Heart left ventricle (tissue), 13 donors: ENCODE data around the gene NR1D1.

ENCODE experiments used
- POLR2A ChIP-seq, 2 donors: fragments of 450-650 bp; IDR thresholded peaks; one replicate each; pipeline ENCODE4 v1.6.1; 2017; ENCODE audit warnings: antibody characterized with exemption in 2 of 2, mild to moderate bottlenecking in 2 of 2, moderate library complexity in 2 of 2
- TF ChIP-seq, protein P1 (sequence below), 12 donors: fragments of 200-600 bp; sonication (generic) in 4 of 12; IDR thresholded peaks; one replicate each; pipeline versions ENCODE4 v1.5.0 to v1.8.0; 2018 to 2022; ENCODE audit warnings: antibody characterized with exemption in 12 of 12, mild to moderate bottlenecking in 5 of 12
- donor health status: ischemic (EF 13 %, LVEDD 7.1; RV severe dilation, severe dysfunction).
- donor health status: DM: no; HTN: yes; CAD: no.
- donor health status: DM: no; HTN: no; CAD: no.
- donor health status: ischemic (EF 25% LVEDD 6.9; RV normal size, moderate dysfunction).
- donor health status: ischemic (EF 25% LVEDD 5.7; RV mildly dilated, moderate dysfunction).
- donor health status: ischemic (EF 35%, LVEDD 5.7; RV mildly dilated, moderate dysfunction).
- donor health status: nonischemic (EF 11% LVEDD 7.7; RV severe dilation, severe dysfunction).
- donor health status: DM: yes; HTN: yes; CAD: no.
- donor health status: PGD.
- donor health status: ischemic (EF 29% LVEDD 5.4; RV normal size, mild dysfunction).
- donor health status: nonischemic (EF 23%, LVEDD 6.1; RV moderate dilation, normal function).

DNA sequence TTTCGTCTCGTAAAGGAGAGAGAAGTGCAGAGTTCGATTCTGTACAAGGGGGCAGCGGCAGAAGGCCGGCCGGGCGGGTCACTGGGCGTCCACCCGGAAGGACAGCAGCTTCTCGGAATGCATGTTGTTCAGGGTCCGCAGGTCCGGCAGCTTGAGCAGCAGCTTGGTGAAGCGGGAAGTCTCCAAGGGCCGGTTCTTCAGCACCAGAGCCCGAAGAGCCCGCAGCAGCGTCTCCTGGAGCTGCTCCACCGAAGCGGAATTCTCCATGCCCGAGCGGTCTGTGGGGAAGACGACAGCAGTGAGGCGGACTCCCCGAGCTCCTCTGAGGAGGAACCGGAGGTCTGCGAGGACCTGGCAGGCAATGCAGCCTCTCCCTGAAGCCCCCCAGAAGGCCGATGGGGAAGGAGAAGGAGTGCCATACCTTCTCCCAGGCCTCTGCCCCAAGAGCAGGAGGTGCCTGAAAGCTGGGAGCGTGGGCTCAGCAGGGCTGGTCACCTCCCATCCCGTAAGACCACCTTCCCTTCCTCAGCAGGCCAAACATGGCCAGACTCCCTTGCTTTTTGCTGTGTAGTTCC lies 7.3 kb downstream of the NR1D1 start:
- TF ChIP-seq, protein P1, sequence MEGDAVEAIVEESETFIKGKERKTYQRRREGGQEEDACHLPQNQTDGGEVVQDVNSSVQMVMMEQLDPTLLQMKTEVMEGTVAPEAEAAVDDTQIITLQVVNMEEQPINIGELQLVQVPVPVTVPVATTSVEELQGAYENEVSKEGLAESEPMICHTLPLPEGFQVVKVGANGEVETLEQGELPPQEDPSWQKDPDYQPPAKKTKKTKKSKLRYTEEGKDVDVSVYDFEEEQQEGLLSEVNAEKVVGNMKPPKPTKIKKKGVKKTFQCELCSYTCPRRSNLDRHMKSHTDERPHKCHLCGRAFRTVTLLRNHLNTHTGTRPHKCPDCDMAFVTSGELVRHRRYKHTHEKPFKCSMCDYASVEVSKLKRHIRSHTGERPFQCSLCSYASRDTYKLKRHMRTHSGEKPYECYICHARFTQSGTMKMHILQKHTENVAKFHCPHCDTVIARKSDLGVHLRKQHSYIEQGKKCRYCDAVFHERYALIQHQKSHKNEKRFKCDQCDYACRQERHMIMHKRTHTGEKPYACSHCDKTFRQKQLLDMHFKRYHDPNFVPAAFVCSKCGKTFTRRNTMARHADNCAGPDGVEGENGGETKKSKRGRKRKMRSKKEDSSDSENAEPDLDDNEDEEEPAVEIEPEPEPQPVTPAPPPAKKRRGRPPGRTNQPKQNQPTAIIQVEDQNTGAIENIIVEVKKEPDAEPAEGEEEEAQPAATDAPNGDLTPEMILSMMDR (IDR thresholded peaks at IDR 0.05): no peak
- TF ChIP-seq POLR2A (IDR thresholded peaks at IDR 0.05): no peak
